GM12891 (cell line): ENCODE data around the gene SLC7A9.

Experiments used
- POLR2A ChIP-seq: IDR thresholded peaks from 2 replicates; pipeline ENCODE4 v1.6.1; 2011; ENCODE audit warnings: low read depth, low read length, control low read depth
- POLR2AphosphoS5 ChIP-seq: IDR thresholded peaks from 2 replicates; pipeline ENCODE4 v1.6.1; 2011; ENCODE audit warnings: low read depth, low read length, control low read depth
- POU2F2 ChIP-seq: IDR thresholded peaks from 2 replicates; pipeline ENCODE4 v1.6.1; 2011; ENCODE audit warnings: low read depth, mild to moderate bottlenecking, control low read depth, low read length, moderate library complexity
- SPI1 ChIP-seq: IDR thresholded peaks from 2 replicates; pipeline ENCODE4 v1.6.1; 2011; ENCODE audit warnings: low read depth, low read length, control low read depth
- TAF1 ChIP-seq: IDR thresholded peaks from 2 replicates; pipeline ENCODE4 v1.6.1; 2011; ENCODE audit warnings: low read depth, low read length, control low read depth

GRCh38 chr19:32828139-32828538, 41.4 kb downstream of the SLC7A9 start:
- TF ChIP-seq POLR2A, result no peak
- no peak for TF ChIP-seq POLR2AphosphoS5
- no peak for TF ChIP-seq SPI1
- TF ChIP-seq POU2F2, result no peak
- TF ChIP-seq TAF1, result no peak
